SK-N-MC (cell line): ENCODE data around the gene CCDC93.

ENCODE experiments used
- EZH2 ChIP-seq: fragments of 200-600 bp; sonication (generic); IDR thresholded peaks from one replicate; pipeline ENCODE4 v1.6.1; 2017; ENCODE audit warnings: antibody characterized with exemption
- POLR2AphosphoS5 ChIP-seq: IDR thresholded peaks from 2 replicates; pipeline ENCODE4 v1.6.1; 2012; ENCODE audit warnings: mild to moderate bottlenecking, low read depth, low read length, borderline replicate concordance

GRCh38 chr2:117963446-117963845 lies 50.4 kb downstream of the CCDC93 start:
- TF ChIP-seq EZH2 (no peak), POLR2AphosphoS5 (no peak)
